Urinary bladder (tissue), 4 donors: ENCODE results near the gene SYNE4. TPM values are rescaled to one million over a fixed set of nuclear protein-coding genes. Genes with fewer than 3 reads are reported as not detected.

Source experiments
- DNase-seq: peaks from one replicate; pipeline ENCODE4 v3.0.0-alpha.2; 2015; ENCODE audit errors: extremely low spot score
- H3K27ac ChIP-seq: one replicate; pipeline ENCODE4 v1.5.1; 2013; ENCODE audit warnings: low read depth, mild to moderate bottlenecking, moderate library complexity
- H3K36me3 ChIP-seq: one replicate; pipeline ENCODE4 v1.6.1; 2013; ENCODE audit warnings: mild to moderate bottlenecking, moderate library complexity; ENCODE audit not compliant: insufficient read depth
- H3K4me1 ChIP-seq: one replicate; pipeline ENCODE4 v1.6.1; 2013; ENCODE audit warnings: mild to moderate bottlenecking, moderate library complexity; ENCODE audit not compliant: insufficient read depth
- H3K4me3 ChIP-seq: one replicate; pipeline ENCODE4 v1.5.1; 2013; ENCODE audit warnings: low read depth, low read length
- WGBS: extraction: QIAGEN DNeasy Blood & Tissue Kit; methylation state at CpG from one replicate; pipeline ENCODE4 v1.1.7; 2013; 5-methylcytosine and 5-hydroxymethylcytosine counted together
- polyA plus RNA-seq: library from polyadenylated mRNA; stranded (reverse); fragments of 200-250 nt; gene quantifications from one replicate; pipeline ENCODE4 v1.2.3, GENCODE V29; 2013
- total RNA-seq: library from RNA; depleted of rRNA; stranded (reverse); fragments of >200 nt; gene quantifications from one replicate; pipeline ENCODE4 v1.2.3, GENCODE V29; 2014
- donor health status: healthy with polysubstance abuse.
- donor health status: healthy.

The SYNE4 gene
- total and polyA plus RNA-seq, 2 donors, result 0.58 to 1.3 TPM

DNA sequence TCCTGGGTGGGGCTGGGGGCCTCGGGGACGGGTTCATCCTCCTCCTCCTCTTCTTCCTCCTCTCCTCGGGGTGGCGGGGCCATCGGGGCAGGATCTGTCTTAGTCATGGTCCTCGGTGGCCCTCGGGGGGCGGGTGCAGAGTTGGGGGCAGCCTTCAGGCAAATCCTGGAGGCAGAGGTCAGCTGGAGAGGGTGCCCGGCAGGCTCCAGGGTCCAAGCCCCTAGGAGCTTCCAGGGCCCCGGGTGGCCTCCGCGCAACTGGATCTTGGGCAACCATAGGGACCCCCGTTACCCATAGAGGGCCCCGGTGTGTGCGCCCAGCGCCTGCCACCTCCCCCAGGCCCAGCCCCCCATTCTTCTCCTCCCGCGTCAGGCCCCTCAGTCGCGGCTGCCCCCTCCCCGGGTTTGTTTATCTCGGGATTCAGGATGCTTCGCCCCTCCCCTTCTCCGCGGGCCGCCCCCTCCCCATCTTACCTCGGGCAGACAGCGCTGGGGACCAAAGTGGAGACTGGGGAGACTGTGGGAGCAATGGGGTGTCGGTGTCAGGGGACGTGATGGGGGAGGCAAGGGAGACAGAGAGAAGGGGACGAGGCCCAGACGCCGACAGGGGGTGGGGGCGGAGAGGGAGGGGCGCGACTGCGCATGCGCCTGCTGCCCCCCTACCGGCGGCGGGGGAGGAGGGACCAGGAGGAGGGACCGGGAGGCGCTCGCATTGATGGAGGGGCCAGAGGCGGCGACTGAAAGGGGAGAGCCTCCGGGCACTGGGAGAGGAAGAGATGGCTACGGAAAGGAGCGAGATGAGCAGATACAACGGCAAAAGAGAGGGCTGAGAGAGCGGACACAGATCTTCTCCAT lies 23.9 kb upstream of the SYNE4 start, which contains the start of gene CLIP3:
CLIP3 (minus strand) TSS at position 623 of the 854 bp plus-strand sequence; CDS start at position 107, 516 bp downstream.
- WGBS, result 2% methylated on average over 51 of the region's 51 CpGs
- no peak within 1 kb of the TSS for H3K27ac ChIP-seq

DNA sequence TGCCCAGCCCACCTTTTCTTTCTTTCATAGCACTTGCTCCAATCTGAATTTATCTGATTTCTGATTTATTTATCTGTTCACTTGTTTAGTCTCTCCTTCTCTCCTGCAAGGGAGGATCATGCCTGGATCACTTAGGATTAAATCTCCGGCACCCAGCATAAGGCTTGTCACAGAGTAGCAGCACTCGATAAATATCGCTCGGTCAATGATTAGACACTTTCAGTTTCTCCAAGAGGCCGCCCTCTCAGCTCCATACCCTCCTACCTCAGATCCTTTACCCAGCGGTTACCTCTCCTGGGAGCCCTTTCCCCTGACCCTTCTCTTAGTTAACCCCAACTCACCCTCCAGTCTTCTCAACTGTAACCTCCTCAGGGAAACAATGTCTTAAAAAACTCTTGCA lies 22.7 kb upstream of the SYNE4 start:
- peaks cover 2% of the 10 kb centered on the region for H3K4me1 ChIP-seq
- no peak overlapping the region for H3K27ac ChIP-seq
- no peak overlapping the region for H3K4me3 ChIP-seq
- H3K36me3 ChIP-seq, result no peaks in the 10 kb centered on the region
- no peak for DNase-seq
- 84% methylated on average over 6 of the region's 6 CpGs for WGBS

More for the DNA sequence above, 23.9 kb upstream of the SYNE4 start, which contains the start of gene CLIP3:
- peak; percentile 53 for DNase-seq
- Histone ChIP-seq H3K4me3 (peak within 1 kb of the TSS; percentile 83), H3K4me1 (peaks cover 2% of the 10 kb centered on the region), H3K36me3 (no peaks in the 10 kb centered on the region)

DNA sequence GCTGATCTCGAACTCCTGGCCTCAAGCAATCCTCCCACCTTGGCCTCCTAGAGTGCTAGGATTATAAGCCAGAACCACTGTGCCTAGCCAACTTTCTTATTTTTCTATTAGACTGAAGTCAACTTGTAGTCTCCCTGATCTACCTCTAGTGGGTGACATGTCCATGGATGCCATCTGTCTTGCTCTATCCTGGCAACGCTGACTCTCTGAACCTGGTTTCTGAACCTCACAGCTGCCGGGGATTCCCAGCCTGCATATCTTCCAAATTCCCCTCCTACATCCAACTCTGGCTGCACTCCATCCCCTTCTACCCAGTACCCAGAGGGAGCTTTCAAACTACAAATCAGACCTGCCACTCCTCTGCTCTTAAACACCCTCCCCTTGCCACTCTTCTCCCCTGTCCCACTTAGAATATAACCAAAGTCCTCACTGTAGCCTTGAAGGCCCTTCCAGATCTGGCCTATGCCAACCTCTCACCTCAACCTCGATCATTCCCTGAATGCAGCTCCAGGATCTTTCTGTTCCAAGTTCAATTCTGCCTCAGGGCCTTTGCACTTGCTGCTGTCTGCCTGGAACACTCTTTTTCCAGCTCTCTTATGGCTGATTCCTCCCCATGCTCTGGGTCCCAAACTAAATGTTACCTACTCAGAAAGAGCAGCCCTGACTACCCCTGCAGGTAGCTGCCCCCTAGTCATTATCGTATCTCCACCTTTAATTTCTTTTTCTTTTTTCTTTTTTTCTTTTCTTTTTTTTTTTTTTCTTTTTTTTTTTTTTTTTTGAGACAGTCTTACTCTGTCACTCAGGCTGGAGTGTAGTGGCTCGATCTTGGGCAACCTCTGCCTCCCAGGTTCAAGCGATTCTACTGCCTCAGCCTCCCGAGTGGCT lies 21.9 kb upstream of the SYNE4 start:
- Histone ChIP-seq H3K4me1 (peaks cover 2% of the 10 kb centered on the region), H3K27ac (no peak overlapping the region), H3K36me3 (no peaks in the 10 kb centered on the region), H3K4me3 (no peak overlapping the region)
- DNase-seq, result no peak
- 81% methylated on average over 8 of the region's 8 CpGs for WGBS

DNA sequence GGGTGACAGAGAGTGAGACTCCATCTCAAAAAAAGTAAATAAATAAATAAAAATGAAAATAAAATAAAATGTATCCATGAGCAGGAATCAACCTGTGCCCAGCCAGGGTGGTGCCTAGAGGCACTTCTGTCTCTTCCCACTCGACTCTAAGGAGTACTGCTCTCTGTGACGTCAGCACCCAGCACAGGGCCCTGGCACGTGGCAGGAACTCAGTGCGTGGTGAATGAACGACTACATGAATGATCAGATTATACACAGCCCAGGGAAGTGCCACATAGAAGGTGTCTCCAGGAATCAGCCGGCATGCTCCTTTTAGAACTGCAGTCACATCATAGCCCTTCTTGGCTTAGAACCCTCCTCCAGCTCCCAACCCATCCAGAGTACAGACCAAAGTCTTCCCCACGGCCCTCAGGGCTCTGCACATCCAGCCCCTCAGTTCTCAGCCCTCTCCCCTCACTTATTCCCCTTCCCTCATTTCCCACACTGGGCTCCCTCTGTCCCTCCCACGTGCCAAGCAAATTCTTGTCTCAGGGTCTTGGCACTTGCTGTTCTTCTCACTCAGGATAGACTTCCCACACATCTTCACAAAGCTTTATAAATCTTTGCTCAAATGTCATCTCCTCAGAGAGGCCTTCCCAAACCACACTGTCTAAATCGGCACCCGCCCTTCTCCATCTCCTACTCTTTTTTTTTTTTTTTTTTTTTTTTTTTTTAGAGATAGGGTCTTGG lies 19.9 kb upstream of the SYNE4 start:
- no peaks in the 10 kb centered on the region for H3K36me3 ChIP-seq
- H3K27ac ChIP-seq, result no peak overlapping the region
- H3K4me1 ChIP-seq, result peaks cover 2% of the 10 kb centered on the region
- DNase-seq, result no peak
- WGBS, result 74% methylated on average over 10 of the region's 10 CpGs
- no peak overlapping the region for H3K4me3 ChIP-seq

DNA sequence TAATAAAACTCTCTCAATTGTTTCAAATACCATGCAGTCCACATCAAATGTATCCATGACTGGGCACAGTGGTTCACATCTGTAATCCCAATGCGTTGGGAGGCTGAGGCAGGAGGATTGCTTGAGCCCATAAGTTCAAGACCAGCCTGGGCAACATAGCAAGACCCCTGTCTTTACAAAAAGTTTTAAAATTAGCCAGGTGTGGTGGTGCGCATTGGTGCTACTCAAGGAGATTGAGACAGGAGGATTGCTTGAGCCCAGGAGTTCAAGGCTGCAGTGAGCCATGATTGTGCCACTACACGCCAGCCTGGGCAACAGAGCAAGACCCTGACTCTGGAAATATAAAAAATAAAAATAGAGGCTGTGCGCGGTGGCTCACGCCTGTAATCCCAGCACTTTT lies 19.1 kb upstream of the SYNE4 start:
- Histone ChIP-seq H3K27ac (no peak overlapping the region), H3K36me3 (no peaks in the 10 kb centered on the region)

DNA sequence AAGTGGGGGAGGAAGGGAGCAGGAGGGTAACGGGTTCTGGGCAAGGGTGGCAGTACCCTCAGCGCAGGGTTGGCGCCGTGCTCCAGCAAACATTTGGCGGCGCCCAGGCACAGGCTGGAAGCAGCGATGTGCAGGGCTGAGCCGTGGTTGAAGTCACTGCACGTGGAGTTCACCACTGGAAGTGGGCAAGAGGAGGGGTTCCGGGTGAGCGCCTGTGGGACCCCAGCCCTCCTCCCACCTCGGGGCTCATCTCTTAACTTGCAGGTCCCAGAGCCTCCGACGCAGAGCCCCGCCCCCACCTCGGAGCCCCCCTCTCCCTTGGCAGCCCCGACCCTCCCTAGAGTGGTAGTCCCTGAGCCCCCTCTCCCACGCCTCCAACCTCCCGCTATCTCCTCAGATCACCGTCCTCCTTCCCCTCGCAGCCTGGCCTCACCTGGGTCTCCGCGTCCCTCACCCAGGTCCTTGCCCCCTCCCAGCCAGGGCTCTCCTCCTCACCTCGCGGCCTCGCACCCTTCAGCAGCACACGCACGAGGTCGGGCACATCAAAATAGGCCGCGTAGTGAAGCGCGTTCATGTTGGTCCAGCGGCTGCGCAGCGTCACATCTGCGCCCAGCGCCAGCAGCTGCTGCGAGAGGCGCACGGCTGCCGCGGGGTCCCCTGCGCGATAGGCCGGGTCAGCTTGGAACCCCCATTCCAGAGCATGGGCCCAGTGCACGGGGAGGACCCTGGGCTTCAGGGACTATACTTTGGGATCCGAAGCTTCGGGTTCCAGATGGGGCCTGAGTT lies 17.7 kb upstream of the SYNE4 start:
- no peak for DNase-seq
- no peaks in the 10 kb centered on the region for H3K36me3 ChIP-seq
- no peaks in the 10 kb centered on the region for H3K4me1 ChIP-seq
- no peak overlapping the region for H3K4me3 ChIP-seq
- 92% methylated on average over 49 of the region's 49 CpGs for WGBS
- H3K27ac ChIP-seq, result no peak overlapping the region

More for the DNA sequence above, 19.1 kb upstream of the SYNE4 start:
- H3K4me1 ChIP-seq, result peaks cover under 1% of the 10 kb centered on the region
- no peak for DNase-seq
- no peak overlapping the region for H3K4me3 ChIP-seq
- 98% methylated on average over 6 of the region's 6 CpGs for WGBS

DNA sequence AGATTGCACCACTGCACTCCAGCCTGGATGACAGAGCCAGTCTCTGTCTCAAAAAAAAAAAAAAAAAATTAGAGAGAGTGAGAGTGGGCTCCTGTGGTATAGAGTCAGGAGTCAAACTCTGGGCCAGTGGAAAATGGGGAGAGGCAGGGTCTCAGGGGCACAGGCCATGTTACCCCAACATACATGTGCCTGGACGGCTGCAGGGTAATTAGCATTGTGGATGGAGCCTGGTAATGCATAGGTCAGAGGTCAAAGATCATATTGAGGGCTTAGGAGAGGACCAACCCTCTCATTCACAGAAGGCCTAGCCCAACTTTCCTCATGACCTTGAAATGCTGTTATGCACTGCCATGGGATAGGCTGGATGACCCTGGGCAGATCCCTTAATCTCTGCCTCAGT lies 16.9 kb upstream of the SYNE4 start:
- no peak for DNase-seq
- no peaks in the 10 kb centered on the region for H3K4me1 ChIP-seq
- 55% methylated on average over 1 of the region's 1 CpG for WGBS
- H3K4me3 ChIP-seq, result no peak overlapping the region
- no peak overlapping the region for H3K27ac ChIP-seq
- H3K36me3 ChIP-seq, result no peaks in the 10 kb centered on the region

DNA sequence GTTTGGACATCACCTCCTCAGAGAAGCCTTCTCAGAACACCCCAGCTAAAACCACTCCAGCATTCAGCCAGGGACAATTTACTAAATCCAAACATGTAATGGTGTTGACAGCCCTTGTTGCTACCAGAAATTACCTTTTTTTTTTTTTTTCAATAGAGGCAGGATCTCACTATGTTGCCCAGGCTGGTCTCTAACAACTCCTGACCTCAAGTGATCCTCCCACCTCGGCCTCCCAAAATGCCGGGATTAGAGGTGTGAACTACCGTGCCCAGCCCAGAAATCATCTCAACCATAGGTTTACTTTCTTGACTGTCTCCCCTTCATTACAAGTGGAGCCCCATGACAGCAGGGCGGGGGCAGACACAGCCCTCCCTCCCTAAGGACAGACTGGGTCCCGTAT lies 14.8 kb upstream of the SYNE4 start:
- Histone ChIP-seq H3K4me1 (no peaks in the 10 kb centered on the region), H3K36me3 (no peaks in the 10 kb centered on the region), H3K27ac (no peak overlapping the region), H3K4me3 (no peak overlapping the region)
- DNase-seq, result no peak
- 94% methylated on average over 5 of the region's 5 CpGs for WGBS

DNA sequence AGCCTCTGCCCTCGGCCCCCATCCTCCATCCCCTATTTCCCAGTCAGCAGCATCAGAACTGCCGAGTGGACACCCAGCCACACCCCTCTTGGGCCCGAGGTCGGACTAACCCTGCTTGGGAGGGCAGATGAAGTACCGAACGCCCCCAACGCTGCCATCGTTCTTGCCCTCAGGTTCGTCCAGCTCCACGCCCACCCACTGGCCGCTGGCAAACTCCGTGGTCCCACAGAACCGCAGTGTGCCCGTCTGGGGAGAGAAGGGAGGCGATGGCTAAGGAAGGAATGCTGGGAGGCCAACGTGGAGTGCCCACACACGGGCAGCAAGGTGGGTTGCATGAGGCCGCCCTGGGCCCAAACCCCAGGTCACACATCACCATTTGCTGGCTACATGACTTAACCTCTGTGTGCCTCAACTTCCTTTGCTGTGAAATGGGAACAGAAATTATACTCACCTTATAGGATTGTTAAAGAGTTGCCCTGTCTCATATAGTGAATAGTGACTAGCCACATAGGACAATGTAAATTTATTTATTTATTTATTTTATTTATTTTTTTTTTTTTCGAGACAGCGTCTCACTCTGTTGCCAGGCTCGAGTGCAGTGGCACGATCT lies 10.6 kb upstream of the SYNE4 start:
- no peak for DNase-seq
- no peaks in the 10 kb centered on the region for H3K4me1 ChIP-seq
- H3K4me3 ChIP-seq, result no peak overlapping the region
- no peak overlapping the region for H3K27ac ChIP-seq
- H3K36me3 ChIP-seq, result no peaks in the 10 kb centered on the region
- 92% methylated on average over 22 of the region's 22 CpGs for WGBS

DNA sequence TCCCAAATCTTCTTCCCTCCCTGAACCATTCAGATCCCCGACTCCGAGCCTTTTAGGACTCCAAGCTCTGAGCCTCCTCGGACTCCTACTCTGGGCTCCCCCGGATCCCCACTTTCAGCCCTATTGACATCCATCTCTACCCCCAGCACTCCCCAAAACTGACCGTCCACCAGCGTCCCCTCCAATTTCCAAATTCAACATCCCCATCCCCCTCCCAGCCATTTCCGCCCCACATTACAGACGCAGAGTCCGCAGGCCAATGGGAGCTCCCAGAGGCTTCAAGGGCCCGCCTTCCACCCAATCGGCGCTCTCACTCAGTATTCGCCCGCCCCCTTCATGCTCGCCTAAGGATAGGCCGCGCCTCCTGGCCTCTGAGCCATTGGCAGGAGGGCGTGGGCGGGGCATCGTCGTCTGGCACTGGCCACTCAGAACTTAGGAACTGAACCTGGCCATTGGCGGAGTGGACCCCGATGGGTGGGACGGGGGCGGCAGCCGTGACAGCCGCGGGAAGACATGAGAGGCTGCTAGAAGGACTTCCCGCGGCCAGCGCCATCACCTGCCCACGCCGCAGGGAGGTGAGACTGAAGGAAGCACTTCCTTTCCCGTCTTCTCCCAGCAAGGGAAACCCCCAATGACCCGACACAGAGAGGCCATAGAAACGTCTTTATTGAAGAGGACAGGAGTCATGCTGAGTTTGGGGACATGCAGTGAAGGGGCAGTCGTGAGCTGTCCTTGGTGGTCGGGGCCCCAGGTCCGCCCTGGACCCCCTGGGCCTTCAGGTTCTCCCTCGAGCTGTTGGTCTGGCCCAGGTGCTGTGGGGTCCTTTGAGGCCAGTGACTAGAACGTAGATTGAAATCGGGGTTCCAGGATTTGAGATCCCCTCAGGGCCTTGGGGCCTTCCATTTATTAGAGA lies 5.7 kb upstream of the SYNE4 start, which contains the start of gene ALKBH6:
ALKBH6 (minus strand) TSS at position 202 of the 913 bp plus-strand sequence. CDS start 816 bp downstream, outside the sequence.
- 2% methylated on average over 42 of the region's 42 CpGs for whole genome bisulfite sequencing
- no peaks in the 10 kb centered on the region for H3K4me1 ChIP-seq
- peak; percentile 97 for DNase-seq
- no peaks in the 10 kb centered on the region for H3K36me3 ChIP-seq
- peak within 1 kb of the TSS; percentile 72 for H3K27ac ChIP-seq
- H3K4me3 ChIP-seq, result peak within 1 kb of the TSS; percentile 55

DNA sequence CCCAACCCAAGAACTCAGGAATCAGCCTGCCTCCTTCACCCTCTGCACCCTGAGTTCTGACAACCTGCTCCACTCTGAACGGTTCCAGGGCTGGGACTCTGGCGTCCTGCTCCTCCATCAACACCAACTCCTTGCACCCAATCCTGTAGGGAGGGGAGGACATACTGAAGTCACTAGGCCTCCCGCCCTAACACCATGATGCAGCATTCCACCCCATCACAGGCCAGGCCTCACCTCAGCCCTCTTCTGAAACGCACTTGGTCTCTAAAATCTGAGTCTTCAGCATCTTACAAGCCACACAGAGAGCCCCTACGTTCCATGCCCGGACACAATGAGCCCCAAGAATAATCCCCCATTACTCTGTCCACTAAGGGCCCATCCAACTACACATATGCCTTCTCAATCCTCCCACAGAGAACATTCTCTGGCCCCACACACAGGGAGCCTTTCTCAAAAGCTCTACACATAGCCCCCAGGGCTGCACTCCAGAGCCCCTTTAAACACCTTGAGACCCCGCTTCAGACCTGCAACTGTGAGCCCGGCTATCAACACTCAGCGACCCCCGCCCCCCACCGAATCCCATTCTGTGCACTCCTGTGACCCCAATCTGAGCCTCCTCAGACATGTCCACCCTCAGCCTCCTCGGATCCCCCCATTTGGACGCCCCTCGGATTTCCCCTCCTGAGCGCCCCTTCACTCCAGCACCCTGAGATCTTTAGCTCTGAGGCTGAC lies 4.8 kb upstream of the SYNE4 start:
- H3K4me1 ChIP-seq, result no peaks in the 10 kb centered on the region
- H3K4me3 ChIP-seq, result peak overlapping the region; percentile 55
- H3K36me3 ChIP-seq, result no peaks in the 10 kb centered on the region
- H3K27ac ChIP-seq, result peak overlapping the region; percentile 72
- 27% methylated on average over 15 of the region's 15 CpGs for WGBS
- DNase-seq, result no peak
